Measurements from ENCODE around the gene MTARC2. TPM values are rescaled to one million over a fixed set of nuclear protein-coding genes. Genes with fewer than 3 reads are reported as not detected.

The MTARC2 gene
- total and polyA plus RNA-seq, 4 experiments from 2014 or later: 0.25 TPM; not detected in 3

- peaks cover 0 to 2% (median 0%) of the 10 kb centered on the region in 8 donors for H3K9me3 Mint-ChIP-seq
- H3K4me3 ChIP-seq (ENCODE audit: low read length in 2 of 2): no peak overlapping the region
- H3K9me3 ChIP-seq (ENCODE audit: control insufficient read depth in 1 of 2, low read length in 2 of 2): no peaks in the 10 kb centered on the region
- no peaks in the 10 kb centered on the region for H3K27me3 ChIP-seq (ENCODE audit: insufficient read depth, low read length)
- H3K4me3 Mint-ChIP-seq: no peak overlapping the region
- POLR2A ChIA-PET (ENCODE audit: partially characterized antibody): no interaction called here
- H3K36me3 Mint-ChIP-seq: no peaks in the 10 kb centered on the region
- no peak overlapping the region for H3K27ac ChIP-seq (ENCODE audit: low read depth, low read length)
- no peak for DNase-seq
- no peaks in the 10 kb centered on the region for H3K36me3 ChIP-seq (ENCODE audit: insufficient read depth, low read length)
- no peaks in the 10 kb centered on the region for H3K4me1 ChIP-seq (ENCODE audit: insufficient read depth, low read length)
- H3K27ac Mint-ChIP-seq: no peak overlapping the region
- no peaks in the 10 kb centered on the region for H3K4me1 Mint-ChIP-seq
- intact Hi-C loops (cut with micrococcal nuclease): no loop called here
- peaks cover 9 to 20% of the 10 kb centered on the region in 2 donors for H3K27me3 Mint-ChIP-seq
- CTCF ChIA-PET (ENCODE audit: partially characterized antibody): no interaction called here
Measured at GRCh38 chr1:220827445-220828178, 79.5 kb downstream of the MTARC2 start.

DNA sequence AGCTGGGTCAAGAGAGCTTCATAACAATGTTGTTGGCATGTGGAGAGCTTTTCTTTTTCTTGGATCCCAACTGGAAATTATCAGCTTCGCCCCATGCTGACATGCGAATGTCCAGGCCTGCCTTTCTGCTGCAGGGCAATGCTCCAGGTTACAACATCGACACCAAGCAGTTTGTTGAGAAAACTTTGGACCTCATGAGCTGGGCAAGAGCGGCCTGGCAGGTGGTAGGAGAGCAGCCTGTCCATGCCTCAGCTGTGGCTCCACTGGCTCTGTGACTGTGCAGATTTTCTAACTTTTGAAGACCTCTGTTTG lies 80.0 kb downstream of the MTARC2 start:
- Histone ChIP-seq H3K36me3 (ENCODE audit: insufficient read depth, low read length) (no peaks in the 10 kb centered on the region), H3K9me3 (ENCODE audit: control insufficient read depth in 1 of 2, low read length in 2 of 2) (no peaks in the 10 kb centered on the region), H3K4me1 (ENCODE audit: insufficient read depth, low read length) (no peaks in the 10 kb centered on the region), H3K27me3 (ENCODE audit: insufficient read depth, low read length) (no peaks in the 10 kb centered on the region), H3K4me3 (ENCODE audit: low read length in 2 of 2) (no peak overlapping the region), H3K27ac (ENCODE audit: low read depth, low read length) (no peak overlapping the region)
- intact Hi-C loops (cut with micrococcal nuclease): no loop called here
- Mint-ChIP-seq H3K27me3 (peaks cover 9 to 21% of the 10 kb centered on the region in 2 donors), H3K4me1 (no peaks in the 10 kb centered on the region), H3K9me3 (peaks cover 0 to 2% (median 0%) of the 10 kb centered on the region in 8 donors), H3K36me3 (no peaks in the 10 kb centered on the region), H3K4me3 (no peak overlapping the region), H3K27ac (no peak overlapping the region)
- POLR2A ChIA-PET (ENCODE audit: partially characterized antibody): no interaction called here
- no peak for DNase-seq
- CTCF ChIA-PET (ENCODE audit: partially characterized antibody): no interaction called here

DNA sequence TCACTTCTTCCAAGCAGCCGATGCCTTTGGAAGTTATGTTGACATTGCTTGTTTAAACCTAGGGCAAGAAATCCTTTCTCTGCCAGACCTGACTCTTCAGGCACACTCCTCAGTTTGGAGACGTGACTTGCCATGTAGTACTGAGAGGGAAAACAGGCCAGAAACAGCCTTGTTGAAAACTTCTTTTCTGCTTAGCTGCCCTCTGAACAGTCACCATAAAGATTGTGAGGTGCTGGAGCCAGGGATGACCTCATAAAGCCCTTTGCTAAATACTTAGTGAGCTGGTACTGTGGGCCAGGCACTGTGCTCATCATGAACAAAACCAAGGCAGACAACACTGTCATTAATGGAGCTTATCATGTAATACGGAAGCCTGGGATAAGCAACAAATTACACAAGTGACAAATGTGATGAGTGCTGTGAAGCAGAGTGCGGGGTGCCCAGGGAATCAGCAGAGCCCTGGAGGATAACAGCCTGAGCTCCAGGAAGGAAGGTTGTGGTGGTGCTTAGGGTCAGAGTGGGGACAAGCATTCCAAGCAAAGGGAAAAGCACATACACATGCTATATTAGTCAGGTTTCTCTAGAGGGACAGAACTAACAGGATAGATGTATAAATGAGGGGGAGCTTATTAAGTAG lies 80.9 kb downstream of the MTARC2 start:
- Histone ChIP-seq H3K4me3 (ENCODE audit: low read length in 2 of 2) (no peak overlapping the region), H3K4me1 (ENCODE audit: insufficient read depth, low read length) (no peaks in the 10 kb centered on the region), H3K9me3 (ENCODE audit: control insufficient read depth in 1 of 2, low read length in 2 of 2) (no peaks in the 10 kb centered on the region), H3K27ac (ENCODE audit: low read depth, low read length) (no peak overlapping the region), H3K27me3 (ENCODE audit: insufficient read depth, low read length) (no peaks in the 10 kb centered on the region), H3K36me3 (ENCODE audit: insufficient read depth, low read length) (no peaks in the 10 kb centered on the region)
- Mint-ChIP-seq H3K27me3 (peaks cover 10 to 18% of the 10 kb centered on the region in 2 donors), H3K9me3 (peaks cover 0 to 2% (median 0%) of the 10 kb centered on the region in 8 donors), H3K4me3 (no peak overlapping the region), H3K36me3 (no peaks in the 10 kb centered on the region), H3K4me1 (no peaks in the 10 kb centered on the region), H3K27ac (no peak overlapping the region)
- ChIA-PET POLR2A (ENCODE audit: partially characterized antibody) (no interaction called here), CTCF (ENCODE audit: partially characterized antibody) (no interaction called here)
- intact Hi-C loops (cut with micrococcal nuclease): no loop called here
- no peak for DNase-seq

- H3K27me3 Mint-ChIP-seq: peaks cover 7 to 9% of the 10 kb centered on the region in 2 donors
- no peaks in the 10 kb centered on the region for H3K4me1 ChIP-seq (ENCODE audit: insufficient read depth, low read length)
- H3K4me3 ChIP-seq (ENCODE audit: low read length in 2 of 2): no peak overlapping the region
- no peak overlapping the region for H3K27ac ChIP-seq (ENCODE audit: low read depth, low read length)
- no peaks in the 10 kb centered on the region for H3K9me3 ChIP-seq (ENCODE audit: control insufficient read depth in 1 of 2, low read length in 2 of 2)
- no peak for DNase-seq
- ChIA-PET POLR2A (ENCODE audit: partially characterized antibody) (no interaction called here), CTCF (ENCODE audit: partially characterized antibody) (no interaction called here)
- no peaks in the 10 kb centered on the region for H3K36me3 ChIP-seq (ENCODE audit: insufficient read depth, low read length)
- H3K27ac Mint-ChIP-seq: no peak overlapping the region
- H3K4me3 Mint-ChIP-seq: no peak overlapping the region
- no peaks in the 10 kb centered on the region for H3K36me3 Mint-ChIP-seq
- peaks cover 0 to 2% (median 0%) of the 10 kb centered on the region in 8 donors for H3K9me3 Mint-ChIP-seq
- no peaks in the 10 kb centered on the region for H3K27me3 ChIP-seq (ENCODE audit: insufficient read depth, low read length)
- intact Hi-C loops (cut with micrococcal nuclease): no loop called here
- H3K4me1 Mint-ChIP-seq: no peaks in the 10 kb centered on the region
Measured at GRCh38 chr1:220833436-220833835, 85.3 kb downstream of the MTARC2 start.

Other genes starting within 250 kb of the MTARC2 start
- gene MARK1, start 220.2 kb upstream of the MTARC2 start, total RNA-seq: under 1 TPM in 1 of 2 experiments, not detected in 1; 0.06 TPM
- not detected for gene MARK1, start 220.2 kb upstream of the MTARC2 start, polyA plus RNA-seq
- 1 to 10 TPM; 1.5 to 2.0 TPM for gene C1orf115, start 58.0 kb upstream of the MTARC2 start, total RNA-seq
- 1 to 10 TPM; 2.9 to 3.6 TPM for gene C1orf115, start 58.0 kb upstream of the MTARC2 start, polyA plus RNA-seq
- not detected for gene MTARC1, start 38.6 kb downstream of the MTARC2 start, total RNA-seq
- gene MTARC1, start 38.6 kb downstream of the MTARC2 start, polyA plus RNA-seq: not detected
- gene HLX, start 131.1 kb downstream of the MTARC2 start, total RNA-seq: under 1 TPM; 0.14 to 0.20 TPM
- not detected for gene HLX, start 131.1 kb downstream of the MTARC2 start, polyA plus RNA-seq